ENCODE results near the gene CLCC1.

Gene CLCC1

GRCh38 chr1:108916788-108917187, 46.5 kb downstream of the CLCC1 start:
- no peak for DNase-seq (ENCODE audit: low spot score)

Measured in kidney tubule cell (primary cell).